GM18517 (cell line): ENCODE results near the gene HHAT.
"Not testable (repeated sequence)": the region's sequence is repeated elsewhere in the genome, so short reads cannot be mapped to it uniquely, and the experiment has no call there.

Experiments used
- ATAC-seq: cut with Tn5 transposase; IDR thresholded peaks from one replicate; pipeline ENCODE4 v1.9.1; 2021; ENCODE audit warnings: mild to moderate bottlenecking, moderate library complexity; ENCODE audit not compliant: unreplicated experiment

HHAT gene

GRCh38 chr1:210354305-210354704, 25.6 kb downstream of the HHAT start:
- ATAC-seq, result not testable (repeated sequence)

- ATAC-seq, result no peak
Measured at GRCh38 chr1:210358626-210359025, 29.9 kb downstream of the HHAT start.

- ATAC-seq, result no peak
Measured at GRCh38 chr1:210359255-210359654, 30.6 kb downstream of the HHAT start.

GRCh38 chr1:210360852-210361477, 32.3 kb downstream of the HHAT start:
- no peak for ATAC-seq

DNA sequence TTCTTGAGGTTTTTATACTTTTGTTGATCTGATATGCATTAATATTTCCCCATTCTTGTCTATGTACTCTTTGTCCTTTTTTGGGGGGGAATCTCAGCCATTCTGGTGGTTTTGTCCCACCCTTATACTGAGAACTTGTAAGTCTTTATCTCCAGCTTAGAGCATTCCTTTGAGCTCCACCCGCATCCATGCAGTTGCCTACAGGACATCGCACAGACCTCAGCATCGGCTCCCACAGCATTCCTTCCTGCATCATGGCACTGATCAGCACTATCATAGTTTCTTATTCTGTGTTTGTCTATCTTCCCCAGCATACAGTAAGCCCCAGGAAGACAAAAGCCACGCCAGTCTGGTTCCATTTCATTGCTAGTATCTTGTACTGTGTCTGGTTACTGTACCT, 33.0 kb downstream of the HHAT start:
- ATAC-seq, result no peak

DNA sequence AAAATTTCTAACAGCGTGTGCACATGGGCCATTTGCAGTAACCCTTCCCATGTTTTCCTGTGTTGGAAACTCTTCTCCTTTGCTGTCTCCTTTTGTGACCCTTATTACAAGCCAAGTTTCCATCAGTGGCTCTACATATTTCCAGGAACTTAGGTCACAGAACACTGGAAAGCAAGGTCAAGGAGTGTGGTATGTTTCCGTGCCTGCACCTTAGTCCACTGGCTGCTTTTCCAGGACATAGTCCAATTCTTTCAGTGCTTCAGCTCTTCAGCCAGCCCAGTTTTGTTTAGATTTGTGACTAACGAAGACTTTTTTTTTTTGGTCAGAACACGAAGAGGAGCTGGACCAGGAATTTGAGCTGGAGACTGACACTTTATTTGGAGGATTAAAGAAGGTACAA, 33.8 kb downstream of the HHAT start:
- ATAC-seq, result no peak

GRCh38 chr1:210363119-210363518, 34.4 kb downstream of the HHAT start:
- no peak for ATAC-seq

DNA sequence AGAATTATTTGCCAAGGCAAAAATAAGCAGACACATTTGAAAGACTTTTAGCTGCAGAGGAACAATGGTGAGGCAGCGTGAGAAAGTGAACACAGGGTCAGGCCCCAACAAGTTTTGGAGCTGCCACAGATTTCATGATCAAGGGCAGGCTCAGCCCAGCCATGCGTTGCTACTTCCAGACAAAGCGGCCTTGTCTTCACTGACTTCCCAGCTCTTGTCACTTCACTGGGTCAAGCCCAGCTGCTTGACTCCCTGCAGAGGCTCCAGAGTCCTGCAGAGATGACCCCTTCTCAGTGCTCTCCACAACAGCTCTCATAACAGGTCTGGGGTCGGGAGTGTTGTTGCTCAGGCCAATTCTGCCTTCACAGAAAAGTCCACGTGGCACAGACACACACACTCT, 35.8 kb downstream of the HHAT start:
- ATAC-seq, result no peak

DNA sequence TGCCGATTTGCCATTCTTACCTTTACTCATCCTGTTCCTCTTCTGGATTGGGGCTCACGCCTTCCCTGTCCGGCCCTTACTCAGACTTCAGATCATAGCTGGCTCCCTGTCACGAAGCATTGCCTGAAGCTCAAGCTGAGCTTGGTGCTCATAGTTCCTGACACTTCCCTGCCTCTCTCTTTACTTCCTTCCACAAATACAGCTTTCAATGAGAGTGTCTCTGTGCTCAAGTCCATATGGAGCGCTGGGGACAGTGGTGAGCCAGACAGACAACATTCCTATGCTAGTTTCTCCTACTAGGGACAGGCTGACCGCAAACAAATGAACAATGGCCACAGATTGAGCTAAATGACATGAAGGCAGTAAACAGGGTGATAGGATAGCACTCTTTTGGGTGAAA, 38.1 kb downstream of the HHAT start:
- ATAC-seq, result no peak

GRCh38 chr1:210367566-210367965, 38.9 kb downstream of the HHAT start:
- ATAC-seq, result no peak

GRCh38 chr1:210369425-210369824, 40.7 kb downstream of the HHAT start:
- ATAC-seq, result no peak

GRCh38 chr1:210371916-210372315, 43.2 kb downstream of the HHAT start:
- ATAC-seq, result no peak

GRCh38 chr1:210372491-210372890, 43.8 kb downstream of the HHAT start:
- no peak for ATAC-seq

GRCh38 chr1:210372931-210373627, 44.4 kb downstream of the HHAT start:
- no peak for ATAC-seq

DNA sequence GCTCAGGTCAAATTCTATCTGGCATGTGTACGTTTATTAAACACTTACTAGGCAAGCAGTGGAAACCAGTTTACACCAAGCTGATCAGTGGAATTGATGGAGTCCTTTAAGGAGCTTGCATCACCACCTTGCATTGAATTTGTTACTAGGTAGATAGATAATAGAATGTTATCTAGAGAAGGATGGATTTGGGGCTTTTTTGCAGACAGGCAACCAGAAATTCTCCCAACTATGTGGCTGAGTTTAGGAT, 44.9 kb downstream of the HHAT start:
- no peak for ATAC-seq

GRCh38 chr1:210373878-210374599, 45.3 kb downstream of the HHAT start:
- peak; percentile 80 for ATAC-seq

- no peak for ATAC-seq
Measured at GRCh38 chr1:210374600-210374953, 45.9 kb downstream of the HHAT start.

GRCh38 chr1:210376836-210377372, 48.2 kb downstream of the HHAT start:
- no peak for ATAC-seq

- no peak for ATAC-seq
Measured at GRCh38 chr1:210377731-210378333, 49.1 kb downstream of the HHAT start.

DNA sequence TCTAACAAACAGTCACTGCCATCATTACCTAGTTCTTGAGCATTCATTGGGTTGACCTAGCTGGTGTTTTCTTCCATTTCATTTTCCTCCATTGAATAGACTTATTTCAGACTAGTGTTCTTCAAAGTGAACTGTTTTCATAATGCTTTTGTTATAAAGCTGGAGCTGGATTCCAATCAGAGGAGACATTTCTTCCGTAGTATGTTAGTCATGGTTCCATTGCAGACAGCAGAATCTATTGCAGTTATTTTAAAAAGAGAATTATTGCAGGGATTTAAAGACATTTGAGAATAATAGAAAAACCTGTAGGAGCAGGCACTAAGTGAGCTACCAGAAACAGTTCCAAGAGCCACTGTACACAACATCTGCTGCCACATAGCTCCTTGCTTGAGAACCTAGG, 50.0 kb downstream of the HHAT start:
- no peak for ATAC-seq

GRCh38 chr1:210381934-210382333, 53.2 kb downstream of the HHAT start:
- no peak for ATAC-seq

DNA sequence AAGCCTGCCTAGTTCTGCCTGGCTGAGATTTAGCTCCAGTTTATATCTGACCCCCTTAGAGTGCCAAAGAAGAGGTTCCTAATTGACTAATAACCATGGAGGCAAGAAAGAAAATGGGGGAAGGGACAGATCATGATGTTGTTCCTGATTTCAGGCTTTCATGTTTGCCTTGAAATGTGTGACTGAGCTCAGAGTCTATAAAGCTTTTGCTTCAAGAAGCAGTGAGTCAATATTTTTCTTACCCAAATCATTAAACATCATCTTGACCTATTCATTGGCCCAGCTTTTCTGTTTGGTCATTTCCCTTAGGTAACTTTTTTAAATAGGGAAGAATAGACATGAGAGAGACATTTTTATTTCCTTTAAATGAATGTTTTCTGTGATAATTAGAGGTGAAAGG, 55.9 kb downstream of the HHAT start:
- ATAC-seq, result no peak
